ENCODE results near the gene ALPK1.

DNA sequence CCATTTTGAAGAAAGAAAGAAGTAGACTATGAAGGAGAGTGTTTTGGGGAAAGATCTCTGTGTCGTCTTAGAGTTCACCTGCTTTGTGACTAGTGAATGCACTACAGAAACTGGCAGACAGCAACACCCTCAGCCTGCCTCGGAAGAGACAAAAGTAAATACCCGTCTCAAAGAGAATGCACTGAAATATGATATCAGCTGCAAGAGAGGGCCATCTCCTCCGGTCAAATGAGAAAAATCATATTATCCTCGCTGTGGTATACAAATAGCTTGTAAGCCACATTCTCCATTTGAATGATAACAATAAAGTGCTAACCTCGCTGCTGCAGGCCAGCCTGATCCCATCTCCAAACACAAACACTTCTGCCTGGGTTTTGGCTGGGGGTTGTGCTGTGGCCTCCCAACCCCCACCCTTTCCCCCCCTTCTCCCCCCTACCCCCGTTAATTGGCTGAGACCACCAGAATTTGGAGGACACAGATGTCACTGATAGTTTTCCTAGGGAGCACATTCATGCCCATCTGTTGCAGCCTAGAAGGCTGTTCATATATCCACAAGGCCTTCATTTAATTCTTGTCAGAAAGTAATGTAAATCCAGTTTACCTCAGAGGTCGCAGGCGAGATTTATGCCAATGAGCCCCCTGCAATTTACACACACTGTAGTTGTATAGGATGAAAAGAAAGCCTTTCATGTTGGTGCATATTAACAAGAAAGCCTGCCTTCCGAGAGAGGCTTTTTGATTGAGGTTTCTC lies 46.3 kb downstream of the ALPK1 start:
- TF ChIP-seq POLR2A (IDR thresholded peaks at IDR 0.05; ENCODE audit: low read length) (no peak), GATA1 (IDR thresholded peaks at IDR 0.05; ENCODE audit: low read depth, low read length) (no peak)
